ENCODE results near the gene ATP2C2. TPM values are rescaled to one million over a fixed set of nuclear protein-coding genes. Genes with fewer than 3 reads are reported as not detected.

Gene ATP2C2
- total RNA-seq, 1 donor from 2014 or later, result not detected

DNA sequence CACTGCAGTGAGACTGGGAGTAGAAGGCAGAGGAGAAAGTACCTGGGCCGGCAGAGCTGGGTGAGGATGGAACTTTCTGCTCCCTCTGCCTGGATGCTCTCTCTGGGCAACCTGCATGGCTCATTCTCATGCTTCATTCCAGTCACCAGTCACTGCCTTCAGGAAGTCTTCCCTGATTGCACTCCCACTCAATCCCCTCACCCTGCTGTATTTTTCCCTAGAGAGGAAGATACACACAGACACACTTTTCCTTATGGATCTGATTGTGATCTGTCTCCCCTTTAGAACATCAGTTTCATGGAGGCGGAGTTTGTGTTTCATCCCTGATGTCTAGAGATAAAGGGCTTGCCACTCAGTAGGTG is 91.2 kb downstream of the ATP2C2 start:
- ATAC-seq, result no peak
- no peak for DNase-seq (ENCODE audit: missing footprints)
- intact Hi-C loops (cut with DNase I), result no loop called here

DNA sequence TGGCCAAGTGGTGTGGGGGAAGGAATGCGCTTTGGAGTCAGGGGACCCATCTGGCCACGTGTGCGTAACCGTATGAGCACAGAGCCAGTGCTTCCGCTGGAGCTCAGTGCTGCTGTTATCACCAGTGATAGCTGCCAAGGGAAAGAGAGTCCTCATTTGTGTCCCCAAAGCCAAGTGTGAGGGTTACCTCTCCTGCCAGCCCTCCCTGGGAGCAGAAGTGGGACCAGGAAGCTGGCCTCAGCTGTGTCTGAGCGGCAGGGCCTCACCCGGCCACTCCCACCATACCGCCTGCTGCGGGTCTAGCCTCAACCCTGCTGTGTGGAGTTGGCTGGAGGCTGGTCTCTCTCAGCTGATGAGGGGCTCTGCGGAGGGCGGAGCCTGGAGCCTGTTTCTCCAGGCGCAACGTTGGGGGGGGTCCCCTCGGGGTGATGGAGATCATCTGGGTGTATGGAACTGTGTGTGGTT is 91.6 kb downstream of the ATP2C2 start:
- DNase-seq (ENCODE audit: missing footprints), result no peak
- ATAC-seq, result peak; percentile 44
- intact Hi-C loops (cut with DNase I), result no loop called here

DNA sequence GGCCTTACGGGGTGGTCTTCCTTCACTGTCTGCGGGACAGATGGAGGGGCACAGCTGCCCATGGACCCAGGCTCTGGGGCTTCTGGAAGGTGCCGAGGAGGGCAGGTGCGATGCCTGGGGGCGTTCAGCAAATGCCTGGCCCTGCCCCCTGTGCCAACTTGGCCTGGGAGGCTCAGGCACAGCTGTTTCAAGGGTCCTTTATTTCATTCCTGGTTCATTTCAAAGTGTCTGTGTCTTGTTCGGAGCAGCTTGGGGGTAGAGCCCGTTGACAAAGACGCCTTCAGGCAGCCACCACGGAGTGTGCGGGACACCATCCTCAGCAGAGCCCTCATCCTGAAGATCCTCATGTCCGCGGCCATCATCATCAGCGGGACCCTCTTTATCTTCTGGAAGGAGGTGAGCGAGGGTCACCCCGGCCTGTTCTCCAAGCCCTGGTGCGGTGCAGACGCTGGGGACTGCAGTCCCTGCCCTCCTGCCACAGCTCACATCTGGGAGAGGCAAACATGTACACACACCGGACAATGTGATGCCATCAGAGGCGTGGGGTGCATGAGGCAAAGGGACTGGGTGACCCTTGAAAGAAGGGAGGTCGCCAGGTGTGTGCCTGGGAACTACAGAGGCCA is 92.2 kb downstream of the ATP2C2 start:
- DNase-seq (ENCODE audit: missing footprints) (no peak), ATAC-seq (no peak)
- intact Hi-C loops (cut with DNase I), result no loop called here

DNA sequence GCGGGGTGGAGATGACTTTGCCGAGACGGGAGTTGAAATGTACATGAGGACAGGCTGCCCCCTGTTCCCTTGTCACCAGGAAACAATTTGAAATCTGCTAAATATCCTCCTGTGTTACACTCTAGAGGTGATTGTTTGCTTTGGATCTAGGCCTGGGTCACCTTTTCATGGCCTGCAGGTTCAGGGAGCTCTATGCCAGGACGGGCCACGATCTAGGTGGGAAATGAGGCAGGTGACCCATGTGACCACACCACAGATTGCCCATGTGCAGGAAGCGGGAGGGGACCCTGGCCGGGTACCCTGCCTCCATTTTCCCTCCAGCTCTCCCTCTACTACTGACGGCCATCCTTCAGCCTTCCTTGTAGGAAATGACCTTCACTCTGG is 92.7 kb downstream of the ATP2C2 start:
- ATAC-seq, result no peak
- DNase-seq (ENCODE audit: missing footprints), result no peak
- intact Hi-C loops (cut with DNase I), result no loop called here

- intact Hi-C loops (cut with DNase I), result no loop called here
- DNase-seq (ENCODE audit: missing footprints) (no peak), ATAC-seq (no peak)
Measured at GRCh38 chr16:84461413-84462295, 93.3 kb downstream of the ATP2C2 start.

GRCh38 chr16:84462296-84463210 is 94.2 kb downstream of the ATP2C2 start:
- intact Hi-C loops (cut with DNase I), result no loop called here
- no peak for ATAC-seq
- no peak for DNase-seq (ENCODE audit: missing footprints)

- ATAC-seq (no peak), DNase-seq (ENCODE audit: missing footprints) (no peak)
- intact Hi-C loops (cut with DNase I), result no loop called here
Measured at GRCh38 chr16:84463221-84463620, 94.9 kb downstream of the ATP2C2 start.

GRCh38 chr16:84464116-84464515 is 95.8 kb downstream of the ATP2C2 start:
- no peak for ATAC-seq
- no peak for DNase-seq (ENCODE audit: missing footprints)
- intact Hi-C loops (cut with DNase I), result no loop called here

- intact Hi-C loops (cut with DNase I), result no loop called here
- DNase-seq (ENCODE audit: missing footprints) (no peak), ATAC-seq (no peak)
Measured at GRCh38 chr16:84465154-84465553, 96.8 kb downstream of the ATP2C2 start.

- ATAC-seq (no peak), DNase-seq (ENCODE audit: missing footprints) (no peak)
- intact Hi-C loops (cut with DNase I), result no loop called here
Measured at GRCh38 chr16:84466692-84467091, 98.4 kb downstream of the ATP2C2 start.

- intact Hi-C loops (cut with DNase I), result no loop called here
- DNase-seq (ENCODE audit: missing footprints) (no peak), ATAC-seq (no peak)
Measured at GRCh38 chr16:84467256-84467655, 98.9 kb downstream of the ATP2C2 start.

DNA sequence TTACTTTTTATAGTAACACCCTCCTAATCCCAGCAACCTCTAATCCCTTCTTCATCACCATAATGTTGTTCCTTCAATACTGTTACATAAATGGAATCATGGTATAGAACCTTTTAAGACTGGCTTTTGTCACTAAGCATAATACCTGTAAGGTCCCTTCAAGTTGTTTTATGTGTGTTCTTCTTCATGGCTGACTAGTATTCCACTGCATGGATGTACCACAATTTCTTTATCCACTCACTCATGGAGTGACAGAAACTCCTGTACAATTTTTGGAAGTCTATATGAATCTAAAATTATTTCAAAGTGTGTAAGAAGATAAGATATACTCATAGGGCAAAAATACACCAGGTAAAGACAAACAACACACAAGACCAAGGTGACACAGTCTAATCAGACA is 99.4 kb downstream of the ATP2C2 start:
- DNase-seq (ENCODE audit: missing footprints) (no peak), ATAC-seq (no peak)
- intact Hi-C loops (cut with DNase I), result no loop called here

DNA sequence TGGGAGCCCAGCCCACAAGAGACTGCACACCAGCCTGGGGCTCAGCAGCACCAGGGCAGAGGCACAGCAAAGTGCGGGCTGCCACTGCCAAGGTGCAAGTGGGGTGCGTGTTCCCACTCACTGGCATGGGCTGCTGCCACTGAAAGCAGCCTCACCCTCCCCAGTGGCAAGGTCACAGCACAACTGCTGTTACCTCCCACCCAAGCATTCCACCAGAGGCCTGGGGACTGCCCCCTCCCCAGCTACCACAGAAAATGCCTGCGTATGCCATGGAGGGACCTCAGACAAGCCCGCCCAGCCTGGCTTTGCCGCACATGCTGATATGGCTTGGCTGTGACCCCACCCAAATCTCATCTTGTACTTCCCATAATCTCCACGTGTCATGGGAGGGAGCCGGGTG is 103.0 kb downstream of the ATP2C2 start:
- ATAC-seq, result no peak
- intact Hi-C loops (cut with DNase I), result no loop called here
- no peak for DNase-seq (ENCODE audit: missing footprints)

DNA sequence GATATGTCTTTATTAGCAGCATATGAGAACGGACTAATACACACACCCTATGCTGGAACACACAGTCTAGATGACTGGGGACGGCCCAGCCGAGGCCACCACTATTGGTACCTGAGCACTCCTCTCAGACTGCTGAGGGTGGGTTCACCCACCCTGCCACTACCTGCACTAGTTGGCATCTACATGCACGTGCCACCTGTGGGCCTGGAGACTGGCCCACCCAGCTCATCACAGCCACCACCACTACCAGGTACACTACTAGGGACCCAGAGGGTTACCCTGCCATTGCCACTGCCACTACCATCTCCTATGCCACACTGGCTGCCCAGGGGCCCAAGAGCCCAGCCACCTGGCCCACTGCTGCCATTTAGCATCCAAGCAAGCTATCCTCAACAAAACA is 103.6 kb downstream of the ATP2C2 start:
- no peak for DNase-seq (ENCODE audit: missing footprints)
- intact Hi-C loops (cut with DNase I), result no loop called here
- ATAC-seq, result no peak

DNA sequence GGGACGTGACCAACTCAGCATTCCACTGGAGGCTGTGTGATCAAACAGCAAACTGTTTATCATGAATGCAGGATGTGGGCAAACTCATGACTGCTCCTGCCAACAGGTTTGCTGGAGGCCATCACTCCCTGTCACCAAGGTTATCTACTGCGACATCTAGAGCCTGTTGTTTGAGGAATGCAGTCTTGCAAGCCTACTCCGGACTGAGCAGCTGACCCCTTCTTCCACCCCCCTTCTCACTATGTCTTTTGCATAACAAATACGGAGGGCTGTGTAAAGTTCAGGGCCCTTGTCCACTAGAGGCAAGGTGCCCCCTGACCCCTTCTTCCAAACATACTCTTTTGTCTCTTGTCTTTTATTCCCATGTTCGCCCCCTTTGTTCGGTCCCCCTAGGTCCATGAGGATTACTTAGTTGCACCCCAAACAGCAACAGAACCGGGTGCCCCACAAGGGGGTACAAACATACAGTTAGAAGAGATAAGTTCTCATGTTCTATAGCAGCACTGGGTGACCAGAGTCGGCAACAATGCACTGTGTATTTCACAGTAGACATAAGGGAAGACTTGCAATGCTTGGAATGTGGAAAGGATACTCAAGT is 107.4 kb downstream of the ATP2C2 start:
- ATAC-seq (no peak), DNase-seq (ENCODE audit: missing footprints) (no peak)
- intact Hi-C loops (cut with DNase I), result no loop called here

DNA sequence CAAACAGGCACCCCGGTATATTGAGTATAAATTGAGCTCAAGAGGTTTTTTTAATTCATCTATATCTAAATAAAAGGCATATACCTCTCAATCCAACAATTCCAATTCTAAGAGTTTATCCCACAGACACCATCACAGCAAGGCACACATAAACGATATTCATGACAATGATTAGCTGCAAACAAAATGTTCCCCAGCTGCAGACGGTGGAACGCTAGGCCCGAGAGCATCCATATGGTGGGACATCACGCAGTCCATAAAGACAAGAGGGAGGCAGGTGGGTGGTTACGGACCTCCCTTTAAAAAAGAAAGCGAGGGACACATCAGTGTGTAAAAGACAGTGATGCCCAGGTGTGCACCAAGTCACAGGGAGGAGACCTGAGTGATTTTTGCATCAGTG is 108.1 kb downstream of the ATP2C2 start:
- intact Hi-C loops (cut with DNase I), result no loop called here
- no peak for DNase-seq (ENCODE audit: missing footprints)
- no peak for ATAC-seq

DNA sequence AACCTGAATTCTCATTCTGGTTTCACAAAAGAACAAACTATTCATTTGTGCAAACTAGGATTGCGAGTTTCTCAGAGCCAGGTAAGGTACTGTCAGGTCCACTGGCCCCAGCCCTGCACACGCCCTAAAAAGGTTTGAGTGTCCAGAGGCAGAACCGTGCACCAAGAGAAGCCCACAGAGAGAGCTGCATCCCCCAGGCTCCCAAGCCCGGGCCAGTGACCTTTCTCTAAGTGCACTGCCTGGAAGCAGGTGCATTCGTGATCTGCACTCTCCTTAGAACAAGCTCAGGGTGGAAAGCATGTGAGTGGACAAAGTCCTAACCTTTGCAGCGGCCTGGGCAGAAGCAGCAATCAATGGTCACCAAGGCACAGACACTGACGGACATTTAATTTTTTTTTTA is 109.3 kb downstream of the ATP2C2 start:
- DNase-seq (ENCODE audit: missing footprints), result no peak

DNA sequence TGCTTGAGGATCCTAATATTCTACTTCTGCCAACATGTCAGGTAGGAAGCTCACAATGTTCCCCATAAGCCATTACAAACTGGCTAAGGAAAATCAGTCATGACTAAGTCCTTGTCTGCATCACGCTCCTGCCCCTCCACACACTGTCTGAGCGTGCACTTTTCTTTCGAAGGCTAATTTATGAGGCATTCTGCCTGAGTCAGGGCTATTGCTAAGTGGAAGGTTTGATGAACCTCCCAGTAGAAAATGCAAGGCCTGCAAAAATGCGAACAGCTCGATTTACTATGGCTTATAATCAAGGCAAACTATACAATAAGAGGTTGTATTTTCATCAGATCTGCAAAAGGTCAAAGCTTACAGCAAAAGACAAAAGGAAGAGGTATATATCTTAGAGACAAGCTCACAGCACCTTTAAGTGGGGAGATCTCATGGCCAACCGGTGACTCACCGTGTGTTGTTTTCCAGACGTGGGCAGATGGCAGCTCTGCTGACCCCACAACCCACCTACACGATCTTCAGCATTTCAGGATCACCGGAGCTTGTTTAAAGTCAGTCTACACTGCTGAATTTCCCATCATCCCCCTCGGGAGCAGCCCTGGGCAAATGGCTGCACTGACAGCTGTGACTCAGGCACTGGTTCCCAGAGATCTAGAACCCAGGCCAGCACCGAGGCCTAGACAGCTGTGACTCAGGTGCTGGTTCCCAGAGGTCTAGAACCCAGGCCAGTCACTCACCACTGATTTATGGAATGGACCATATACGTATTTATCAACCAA is 110.0 kb downstream of the ATP2C2 start:
- intact Hi-C loops (cut with DNase I), result no loop called here
- no peak for DNase-seq (ENCODE audit: missing footprints)
- no peak for ATAC-seq

More for the DNA sequence above, 109.3 kb downstream of the ATP2C2 start:
- ATAC-seq, result no peak
- intact Hi-C loops (cut with DNase I), result no loop called here

All from Right ventricle myocardium inferior (tissue), 1 donor.